ENCODE data around the gene CDC6. TPM values are rescaled to one million over a fixed set of nuclear protein-coding genes. Genes with fewer than 3 reads are reported as not detected.

CDC6 gene
- total RNA-seq, 1 experiment from 2014 or later = 44.9 TPM

- no TSS peak for BruUV-seq (replicated peaks)
- Histone ChIP-seq H3F3A (ENCODE audit: insufficient read depth, low read depth) (peaks cover 65% of the 10 kb centered on the region), H2AFZ (no peak overlapping the region), H3K27ac (peak overlapping the region; percentile 76), H3K9me2 (ENCODE audit: insufficient read depth) (no peaks in the 10 kb centered on the region), H3K4me3 (no peak overlapping the region), H3K27me3 (ENCODE audit: insufficient read depth, low read depth) (no peaks in the 10 kb centered on the region), H3K36me3 (ENCODE audit: low read depth) (no peaks in the 10 kb centered on the region), H4K20me1 (ENCODE audit: insufficient read depth) (no peaks in the 10 kb centered on the region), H3K4me1 (replicated peaks; ENCODE audit: insufficient read depth) (peaks cover 95% of the 10 kb centered on the region), H3K9me3 (ENCODE audit: insufficient read depth, low read depth) (no peaks in the 10 kb centered on the region), H3K4me2 (peak overlapping the region; percentile 89), H3K79me2 (ENCODE audit: low read depth) (no peaks in the 10 kb centered on the region)
- CTCF ChIA-PET = interaction anchor here (0.6 to 0.7 kb wide), 2 partner anchors 52 to 110 kb away, joined by 3 to 4 read pairs; no protein-coding TSS in a partner anchor
- intact Hi-C loops (cut with micrococcal nuclease; ENCODE audit: unreplicated experiment) = loop anchor here (2.0 to 10.0 kb wide), 3 partner anchors 29 to 287 kb away; partner anchors contain the start of gene TOP2A
- POLR2A ChIA-PET (ENCODE audit: unreplicated experiment) = interaction anchor here (0.5 to 0.7 kb wide), 4 partner anchors 27 to 257 kb away, joined by 3 to 5 read pairs (median 4); partner anchors contain the start of genes MED24 and TOP2A
- DNase-seq = peak; percentile 89 to 90
- TF ChIP-seq EZH2 (IDR thresholded peaks at IDR 0.05; ENCODE audit: low read depth) = no peak
- TF ChIP-seq CTCF (conservative IDR thresholded peaks at IDR 0.05) = no peak
These were observed 23.9 kb downstream of the CDC6 start for GRCh38 chr17:40311575-40311974.

GRCh38 chr17:40312131-40312731 lies 24.6 kb downstream of the CDC6 start:
- POLR2A ChIA-PET (ENCODE audit: unreplicated experiment) = interaction anchor here (0.5 to 0.7 kb wide), 5 partner anchors 28 to 258 kb away, joined by 3 to 5 read pairs (median 5); partner anchors contain the start of genes MED24 and TOP2A

More at GRCh38 chr17:40312131-40312731, 24.6 kb downstream of the CDC6 start:
- CTCF ChIA-PET = interaction anchor here (0.6 to 1.2 kb wide), 3 partner anchors 33 to 111 kb away, joined by 3 to 4 read pairs (median 3); no protein-coding TSS in a partner anchor
- Histone ChIP-seq H3K9me3 (ENCODE audit: insufficient read depth, low read depth) (no peaks in the 10 kb centered on the region), H3K4me1 (replicated peaks; ENCODE audit: insufficient read depth) (peaks cover 95% of the 10 kb centered on the region), H3K27me3 (ENCODE audit: insufficient read depth, low read depth) (no peaks in the 10 kb centered on the region), H3K4me3 (peak overlapping the region; percentile 18; the same call in 1 of the 2 replicates), H3K27ac (peak overlapping the region; percentile 76), H3K4me2 (peak overlapping the region; percentile 89), H2AFZ (no peak overlapping the region), H4K20me1 (ENCODE audit: insufficient read depth) (no peaks in the 10 kb centered on the region), H3K79me2 (ENCODE audit: low read depth) (no peaks in the 10 kb centered on the region), H3F3A (ENCODE audit: insufficient read depth, low read depth) (peaks cover 67% of the 10 kb centered on the region), H3K9me2 (ENCODE audit: insufficient read depth) (no peaks in the 10 kb centered on the region), H3K36me3 (ENCODE audit: low read depth) (no peaks in the 10 kb centered on the region)
- no peak for TF ChIP-seq CTCF (conservative IDR thresholded peaks at IDR 0.05)
- TF ChIP-seq EZH2 (IDR thresholded peaks at IDR 0.05; ENCODE audit: low read depth) = no peak
- DNase-seq = peak; percentile 72 to 80
- BruUV-seq (replicated peaks) = no TSS peak
- intact Hi-C loops (cut with micrococcal nuclease; ENCODE audit: unreplicated experiment) = loop anchor here (5.0 to 10.0 kb wide), 2 partner anchors 105 to 287 kb away; partner anchors contain the start of gene TOP2A
